Measurements from ENCODE around the gene NUBP2. TPM values are rescaled to one million over a fixed set of nuclear protein-coding genes. Genes with fewer than 3 reads are reported as not detected.

Gene NUBP2
- total and polyA plus RNA-seq, 10 of the 15 experiments (the other 5 are each of a cell fraction or from before 2014, with no cell fraction given): 1.9 to 129 (median 51.7) TPM

DNA sequence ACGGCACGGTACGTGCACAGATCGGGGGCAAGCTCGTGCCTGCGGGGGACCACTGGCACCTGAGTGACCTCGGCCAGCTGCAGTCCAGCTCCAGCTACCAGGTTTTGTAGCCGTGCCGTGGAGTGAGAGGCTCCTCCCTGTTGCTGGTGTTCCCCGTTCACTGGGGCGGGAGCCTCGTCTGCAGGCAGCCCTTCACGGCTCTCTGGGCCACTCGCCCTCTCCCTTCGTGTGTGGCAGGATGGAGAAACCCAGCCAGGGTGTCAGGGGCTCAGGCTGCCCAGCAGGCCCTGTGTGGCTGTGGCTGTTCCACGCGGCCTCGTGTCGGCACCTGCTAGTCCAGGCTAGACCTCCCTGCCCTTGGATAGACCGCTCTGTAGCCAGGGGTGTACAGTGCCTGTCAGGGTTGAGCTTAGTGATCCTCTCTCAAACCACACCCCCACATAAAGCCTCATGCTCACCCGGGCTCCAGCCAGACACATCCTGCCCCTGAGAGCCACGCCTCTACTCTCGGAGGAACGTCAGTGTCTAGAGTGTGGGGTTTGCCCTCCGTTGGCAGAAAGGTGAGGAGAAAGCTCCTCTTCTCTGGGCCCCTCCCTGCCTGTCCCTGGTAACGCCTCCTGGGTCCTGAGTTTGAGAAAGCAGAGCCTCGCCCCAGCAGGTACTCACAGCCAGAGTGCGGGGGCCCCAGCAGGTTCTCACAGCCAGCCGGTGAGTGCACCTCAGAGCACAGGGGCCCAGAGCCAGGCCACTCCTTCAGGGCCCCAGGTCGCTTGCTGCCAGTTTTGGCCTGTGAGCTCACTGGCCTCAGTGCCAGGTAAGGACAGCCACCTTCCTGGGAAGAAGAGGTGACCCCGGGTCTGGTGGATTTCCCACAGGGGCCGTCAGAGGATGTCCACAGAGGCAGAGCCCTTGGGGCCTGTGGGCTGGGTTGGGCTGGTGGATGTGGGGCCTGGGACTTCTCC, 39.1 kb upstream of the NUBP2 start:
- 92% methylated on average over 32 of the region's 32 CpGs for WGBS (ENCODE audit: insufficient coverage, insufficient replicate concordance, low lambda C conversion rate, missing lambda C conversion rate)
- CTCF ChIA-PET: interaction anchor here (0.8 kb wide), 1 partner anchor 38 kb away, joined by 3 read pairs; the partner anchor contains the start of gene MAPK8IP3
- H3K27me3 ChIP-seq (replicated peaks in 1 of 2; ENCODE audit: control insufficient read depth in 2 of 2, insufficient read depth in 2 of 2, low read length in 1 of 2): no peaks in the 10 kb centered on the region
- no peak overlapping the region for H3K4me3 ChIP-seq
- H3K9ac ChIP-seq (ENCODE audit: control insufficient read depth, insufficient read depth, low read length): no peak overlapping the region
- H3K27ac ChIP-seq (ENCODE audit: control insufficient read depth, insufficient read depth): no peak overlapping the region
- H4K20me1 ChIP-seq (ENCODE audit: control insufficient read depth, insufficient read depth): no peaks in the 10 kb centered on the region
- ATAC-seq (no peak), DNase-seq (ENCODE audit: low read depth, low spot score) (no peak), FAIRE-seq (no peak)
- in situ Hi-C loops (cut with MboI) (no loop called here), intact Hi-C loops (cut with micrococcal nuclease; ENCODE audit: unreplicated experiment) (no loop called here)
- H3K79me2 ChIP-seq (ENCODE audit: control insufficient read depth, insufficient read depth, low read length): no peaks in the 10 kb centered on the region
- BruUV-seq (replicated peaks): TSS peak; percentile 50
- POLR2A ChIA-PET: no interaction called here
- RAD21 ChIA-PET (ENCODE audit: unreplicated experiment): no interaction called here
- no peaks in the 10 kb centered on the region for H3K4me1 ChIP-seq (ENCODE audit: control insufficient read depth, insufficient read depth, low read length)
- no peaks in the 10 kb centered on the region; the same call in 2 of the 3 replicates for H3K9me3 ChIP-seq (replicated peaks; ENCODE audit: control insufficient read depth, insufficient read depth, low read length)
- H3K4me2 ChIP-seq (ENCODE audit: control insufficient read depth, insufficient read depth): no peak overlapping the region
- H2AFZ ChIP-seq (ENCODE audit: control insufficient read depth, low read depth, low read length): no peak overlapping the region
- 0 out of 2 replicates have a peak, but pooled peaks have one; percentile 21 for TF ChIP-seq POLR2A (IDR thresholded peaks at IDR 0.05; ENCODE audit: low read depth, low read length)
- no peak for TF ChIP-seq RAD51 (IDR thresholded peaks at IDR 0.05)
- TF ChIP-seq, protein P1, sequence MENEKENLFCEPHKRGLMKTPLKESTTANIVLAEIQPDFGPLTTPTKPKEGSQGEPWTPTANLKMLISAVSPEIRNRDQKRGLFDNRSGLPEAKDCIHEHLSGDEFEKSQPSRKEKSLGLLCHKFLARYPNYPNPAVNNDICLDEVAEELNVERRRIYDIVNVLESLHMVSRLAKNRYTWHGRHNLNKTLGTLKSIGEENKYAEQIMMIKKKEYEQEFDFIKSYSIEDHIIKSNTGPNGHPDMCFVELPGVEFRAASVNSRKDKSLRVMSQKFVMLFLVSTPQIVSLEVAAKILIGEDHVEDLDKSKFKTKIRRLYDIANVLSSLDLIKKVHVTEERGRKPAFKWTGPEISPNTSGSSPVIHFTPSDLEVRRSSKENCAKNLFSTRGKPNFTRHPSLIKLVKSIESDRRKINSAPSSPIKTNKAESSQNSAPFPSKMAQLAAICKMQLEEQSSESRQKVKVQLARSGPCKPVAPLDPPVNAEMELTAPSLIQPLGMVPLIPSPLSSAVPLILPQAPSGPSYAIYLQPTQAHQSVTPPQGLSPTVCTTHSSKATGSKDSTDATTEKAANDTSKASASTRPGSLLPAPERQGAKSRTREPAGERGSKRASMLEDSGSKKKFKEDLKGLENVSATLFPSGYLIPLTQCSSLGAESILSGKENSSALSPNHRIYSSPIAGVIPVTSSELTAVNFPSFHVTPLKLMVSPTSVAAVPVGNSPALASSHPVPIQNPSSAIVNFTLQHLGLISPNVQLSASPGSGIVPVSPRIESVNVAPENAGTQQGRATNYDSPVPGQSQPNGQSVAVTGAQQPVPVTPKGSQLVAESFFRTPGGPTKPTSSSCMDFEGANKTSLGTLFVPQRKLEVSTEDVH (IDR thresholded peaks at IDR 0.05; ENCODE audit: low read depth, partially characterized antibody): no peak
- SMC1A ChIA-PET (ENCODE audit: uncharacterized antibody, unreplicated experiment): no interaction called here
- H3K36me3 ChIP-seq (ENCODE audit: control insufficient read depth in 2 of 2, insufficient read depth in 2 of 2, low read length in 1 of 2): peaks cover 3 to 11% of the 10 kb centered on the region in 2 experiments
